Measurements from ENCODE around the gene XXYLT1.

The XXYLT1 gene

DNA sequence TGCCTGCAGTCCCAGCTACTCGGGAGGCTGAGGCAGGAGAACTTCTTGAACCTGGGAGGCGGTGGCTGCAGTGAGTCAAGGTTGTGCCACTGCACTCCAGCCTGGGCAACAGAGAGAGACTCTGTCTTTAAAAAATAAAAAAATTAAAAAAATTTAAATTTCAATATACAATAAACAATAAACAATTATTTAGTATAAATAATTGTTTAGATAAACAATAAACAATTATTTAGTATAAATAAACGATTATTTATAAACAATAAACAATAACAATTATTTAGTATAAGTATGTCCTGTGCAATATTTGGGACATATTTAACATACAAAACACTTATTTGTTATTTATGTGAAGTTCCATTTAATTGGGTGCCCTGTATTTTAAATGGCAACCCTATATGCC lies 119.6 kb downstream of the XXYLT1 start:
- no peak for DNase-seq (ENCODE audit: low spot score)

GRCh38 chr3:195150181-195151118 lies 120.5 kb downstream of the XXYLT1 start:
- peak; percentile 46 for DNase-seq (ENCODE audit: low spot score)

DNA sequence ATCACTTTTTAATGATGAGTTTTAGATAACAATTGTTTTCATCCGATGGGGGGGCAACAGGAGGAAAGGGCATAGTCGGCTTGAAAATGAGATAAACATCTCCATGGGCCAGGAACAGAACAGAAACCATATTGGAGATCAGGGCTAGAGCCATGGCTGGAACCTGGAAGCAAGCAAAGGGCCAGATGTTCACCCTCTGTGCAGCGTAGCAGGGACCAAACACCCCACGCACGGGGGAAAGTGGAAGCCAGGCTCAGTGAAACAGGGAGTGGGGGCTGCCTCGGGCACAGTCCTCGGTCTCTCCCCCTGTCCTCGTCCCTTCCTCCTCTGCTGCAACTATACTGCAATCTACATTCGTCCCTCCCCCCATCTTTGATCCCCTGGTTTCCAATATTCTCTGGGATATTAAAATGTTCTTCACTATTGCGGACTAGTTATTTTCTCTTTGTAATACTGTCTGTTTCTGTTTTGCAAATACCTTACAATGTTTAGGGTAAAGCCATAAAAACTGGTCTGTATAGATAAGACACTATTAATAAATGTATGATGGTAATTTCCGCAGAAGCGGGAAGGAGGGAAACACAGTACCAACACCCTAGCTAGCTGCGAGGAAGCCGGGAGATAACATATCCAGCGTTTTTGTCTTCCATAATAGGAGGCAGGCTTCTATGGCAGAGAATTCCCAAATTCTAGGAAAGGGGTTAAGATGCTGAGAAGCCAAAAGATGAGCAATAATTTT lies 121.5 kb downstream of the XXYLT1 start:
- no peak for DNase-seq (ENCODE audit: low spot score)

DNA sequence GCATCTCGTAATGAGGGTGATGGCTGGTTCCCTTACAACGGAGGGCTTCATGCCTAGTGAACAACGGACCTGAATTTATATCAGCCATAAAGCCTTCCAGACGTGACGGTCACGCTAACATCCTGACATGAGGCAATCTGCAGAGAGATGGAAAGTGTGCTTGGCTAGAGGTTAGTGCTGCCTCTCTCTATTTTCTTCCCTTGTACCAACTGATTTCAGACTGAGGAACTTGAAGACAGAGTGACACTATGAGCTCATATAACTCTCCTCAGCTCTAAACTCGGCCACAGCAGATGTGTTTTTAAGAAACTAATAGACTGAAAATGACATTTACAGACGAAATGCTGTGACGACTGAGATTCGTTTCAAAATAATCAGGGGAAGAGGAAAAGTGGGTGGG lies 122.4 kb downstream of the XXYLT1 start:
- DNase-seq (ENCODE audit: low spot score) = no peak

DNA sequence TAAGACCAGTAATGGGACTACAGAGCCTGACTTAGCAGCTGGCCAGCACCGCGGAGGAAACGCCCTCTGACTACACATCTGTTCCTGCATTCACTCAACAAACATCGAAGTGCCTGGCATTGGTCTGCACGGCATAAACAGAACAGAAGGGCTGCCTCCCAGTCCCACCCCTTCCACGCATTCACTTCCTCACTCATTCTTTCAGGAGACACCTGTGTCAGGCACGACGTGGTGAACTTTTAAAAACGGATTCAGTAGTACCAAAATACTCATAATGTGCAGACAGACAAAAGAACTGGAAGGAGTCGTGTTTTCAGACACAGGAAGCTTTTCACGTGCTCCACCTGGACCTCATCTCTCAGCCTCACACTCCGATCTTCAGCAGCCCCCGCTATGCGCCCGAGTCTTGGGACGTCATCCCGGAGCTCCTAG lies 123.3 kb downstream of the XXYLT1 start:
- no peak for DNase-seq (ENCODE audit: low spot score)

DNA sequence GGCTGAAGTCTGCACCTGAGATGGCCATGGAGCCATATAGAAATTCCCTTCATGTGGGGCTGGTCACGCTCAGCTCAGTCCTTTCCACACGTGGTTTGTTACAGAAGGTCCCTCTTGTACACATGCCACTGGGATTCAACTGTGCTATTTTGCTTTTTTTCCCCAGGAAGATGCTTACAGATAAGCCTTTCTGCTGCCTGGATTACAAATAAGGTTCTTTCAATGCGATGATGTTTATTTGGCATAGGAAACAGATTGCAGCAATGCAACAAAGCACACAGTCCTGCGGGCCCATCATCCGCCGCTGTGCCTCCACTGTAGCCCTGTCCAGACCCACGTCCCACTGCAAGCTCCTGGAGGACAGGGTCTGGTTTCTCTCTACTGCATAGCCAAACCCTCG lies 124.8 kb downstream of the XXYLT1 start:
- no peak for DNase-seq (ENCODE audit: low spot score)

GRCh38 chr3:195145579-195145978 lies 125.4 kb downstream of the XXYLT1 start:
- DNase-seq (ENCODE audit: low spot score) = no peak

GRCh38 chr3:195143221-195143620 lies 127.7 kb downstream of the XXYLT1 start:
- DNase-seq (ENCODE audit: low spot score) = no peak

GRCh38 chr3:195142519-195142918 lies 128.4 kb downstream of the XXYLT1 start:
- DNase-seq (ENCODE audit: low spot score) = no peak

- DNase-seq (ENCODE audit: low spot score) = no peak
These were observed 129.9 kb downstream of the XXYLT1 start for GRCh38 chr3:195140816-195141793.

DNA sequence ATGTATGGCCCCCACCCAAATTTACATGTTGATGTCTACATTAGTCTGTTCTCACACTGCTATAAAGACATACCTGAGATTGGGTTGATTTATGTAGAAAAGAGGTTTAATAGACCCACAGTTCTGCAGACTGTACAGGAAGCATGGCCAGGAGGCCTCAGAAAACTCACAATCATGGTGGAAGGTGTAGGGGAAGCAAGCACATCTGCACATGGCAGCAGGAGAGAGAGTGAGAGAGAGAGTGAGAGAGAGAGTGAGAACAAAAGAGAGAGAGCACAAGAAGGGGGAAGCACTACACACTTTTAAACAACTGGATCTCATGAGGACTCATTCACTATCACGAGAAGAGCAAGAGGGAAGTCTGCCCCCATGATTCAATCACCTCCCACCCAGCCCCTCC lies 130.5 kb downstream of the XXYLT1 start:
- DNase-seq (ENCODE audit: low spot score) = no peak

GRCh38 chr3:195139876-195140240 lies 131.1 kb downstream of the XXYLT1 start:
- no peak for DNase-seq (ENCODE audit: low spot score)

DNA sequence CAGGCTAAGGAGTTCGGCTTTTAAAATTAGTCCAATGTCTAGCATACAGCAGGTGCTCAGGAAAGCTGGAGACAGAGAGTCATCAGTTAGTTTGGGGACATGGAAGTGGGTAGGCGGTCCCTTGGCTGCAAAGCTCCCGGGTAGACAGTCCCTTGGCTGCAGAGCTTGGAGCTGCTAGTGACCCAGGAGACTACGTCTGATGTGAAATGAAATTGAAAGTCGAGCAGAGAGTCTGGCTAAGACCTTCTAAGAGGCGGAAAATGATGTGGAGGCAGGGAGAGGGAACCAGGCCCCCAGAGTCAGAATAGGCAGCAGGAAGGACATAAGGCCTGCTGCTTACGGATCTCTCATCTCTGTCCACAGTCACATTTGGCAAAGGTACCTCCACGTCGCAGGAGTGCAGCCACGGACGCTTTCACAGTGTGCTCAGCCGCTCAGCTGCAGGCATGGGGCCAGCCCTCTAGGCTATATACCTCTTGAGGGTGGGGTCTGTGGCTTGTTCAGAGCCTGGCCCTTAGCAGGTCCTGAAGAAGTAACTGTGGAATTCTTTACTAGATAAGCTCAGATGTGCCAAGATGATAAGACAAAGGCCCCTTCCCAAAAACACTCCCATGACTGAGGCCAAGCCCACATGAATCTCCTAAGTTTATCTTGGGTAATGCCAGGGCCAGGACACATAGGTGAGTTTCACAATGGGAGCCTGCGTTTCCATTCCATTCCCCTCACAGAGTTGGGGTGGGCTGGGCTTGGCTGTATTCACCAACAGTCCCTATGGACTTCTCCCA lies 131.7 kb downstream of the XXYLT1 start:
- DNase-seq (ENCODE audit: low spot score) = no peak

- DNase-seq (ENCODE audit: low spot score) = no peak
These were observed 133.0 kb downstream of the XXYLT1 start for GRCh38 chr3:195137638-195138588.

DNA sequence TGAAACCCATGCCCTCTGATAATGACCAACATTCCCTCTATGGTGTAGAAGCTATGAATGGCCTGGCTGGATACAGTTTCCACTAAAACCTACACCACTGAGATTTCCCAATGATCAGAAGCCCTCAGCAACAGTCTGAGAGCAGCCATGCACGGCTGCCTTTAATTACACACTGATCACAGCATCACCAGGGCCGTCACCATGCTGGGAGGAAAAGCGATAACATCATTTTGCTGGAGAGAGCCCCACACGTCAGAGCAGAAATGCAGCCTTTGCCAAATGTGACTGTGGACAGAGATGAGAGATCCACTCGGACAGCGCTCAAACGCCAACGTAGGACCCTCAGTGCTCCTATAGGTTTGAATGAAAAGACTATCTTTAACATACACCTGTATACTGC lies 135.0 kb downstream of the XXYLT1 start:
- DNase-seq (ENCODE audit: low spot score) = no peak

DNA sequence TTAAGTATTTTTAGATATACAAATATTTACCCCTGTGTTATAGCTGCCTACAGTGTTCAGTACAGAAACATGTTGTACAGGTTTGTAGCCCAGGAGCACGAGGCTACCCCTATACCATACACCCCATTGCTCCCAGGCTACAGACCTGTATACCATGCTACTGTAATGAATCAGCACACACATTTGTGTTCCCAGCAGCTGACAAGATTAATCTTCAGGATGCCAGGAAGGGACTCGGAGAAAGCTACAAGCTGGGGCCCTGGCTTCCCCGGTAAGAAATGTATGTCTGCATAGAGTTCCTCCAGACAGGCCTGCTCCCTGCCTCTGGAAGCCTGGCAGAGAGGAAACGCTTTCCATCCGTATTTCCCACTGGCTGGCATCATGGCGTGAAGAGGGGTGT lies 136.5 kb downstream of the XXYLT1 start:
- no peak for DNase-seq (ENCODE audit: low spot score)

GRCh38 chr3:195133462-195133861 lies 137.5 kb downstream of the XXYLT1 start:
- DNase-seq (ENCODE audit: low spot score) = no peak

DNA sequence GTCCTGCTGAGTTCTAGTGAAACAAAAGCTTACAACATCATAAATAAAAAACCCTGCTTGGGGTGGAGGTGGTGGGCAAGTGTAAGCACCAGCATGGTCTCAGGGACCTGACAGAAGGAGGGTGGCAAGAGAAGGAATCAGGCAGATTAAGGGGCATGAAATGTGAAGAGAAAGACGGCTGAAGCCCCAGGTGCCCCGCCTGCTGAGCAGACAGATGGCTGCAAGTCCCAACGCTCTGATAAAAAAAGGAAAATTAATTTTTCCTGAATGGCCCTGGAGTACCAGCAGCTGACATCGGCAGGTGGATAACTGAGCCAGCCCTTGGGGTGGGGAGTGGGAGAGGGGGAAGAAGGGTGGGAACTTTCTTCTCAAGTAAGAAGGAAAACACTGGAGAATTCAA lies 137.9 kb downstream of the XXYLT1 start:
- no peak for DNase-seq (ENCODE audit: low spot score)

DNA sequence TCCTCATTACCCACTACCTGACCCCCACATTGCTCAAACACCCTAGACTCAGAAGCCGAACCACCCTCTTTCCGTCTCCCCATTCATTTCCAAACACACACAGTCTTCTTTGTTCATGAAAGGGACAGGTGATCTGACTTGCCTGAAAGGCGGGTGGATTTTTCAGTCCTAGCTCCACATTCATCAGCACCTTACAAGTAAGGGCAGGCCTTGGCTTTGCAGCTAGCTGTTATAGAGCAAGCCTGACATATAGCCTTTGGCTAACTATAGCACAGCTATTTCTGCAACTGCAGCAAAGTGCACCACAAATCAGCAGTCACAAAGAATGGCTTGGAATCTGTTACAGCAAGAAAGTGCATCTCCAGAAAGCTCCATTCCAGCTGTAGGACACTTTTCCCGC lies 139.8 kb downstream of the XXYLT1 start:
- DNase-seq (ENCODE audit: low spot score) = no peak
